ENCODE measurements around the gene CASKIN2. TPM values are rescaled to one million over a fixed set of nuclear protein-coding genes. Genes with fewer than 3 reads are reported as not detected.

The CASKIN2 gene
- total and polyA plus RNA-seq, 3 donors from 2014 or later, result 15.6 to 22.6 (median 16.9) TPM

- peak overlapping the region; percentile 59 to 63 for H3K27ac ChIP-seq
- intact Hi-C loops (cut with DNase I; ENCODE audit: low total_unique reads), result no loop called here
- WGBS, 2 donors, result 78 to 80% methylated on average over 1 to 38 of the region's 40 CpGs
- no peaks in the 10 kb centered on the region for H3K36me3 ChIP-seq (ENCODE audit: low read depth, missing control alignments)
- DNase-seq, result no peak
- no peaks in the 10 kb centered on the region for H3K27me3 ChIP-seq
- TF ChIP-seq CTCF (IDR thresholded peaks at IDR 0.05) (no peak), POLR2A (IDR thresholded peaks at IDR 0.05) (no peak)
- H3K4me3 ChIP-seq, result no peak overlapping the region
- peaks cover 36% of the 10 kb centered on the region for H3K4me1 ChIP-seq
- H3K9me3 ChIP-seq, result no peaks in the 10 kb centered on the region
Observed at GRCh38 chr17:75502072-75502720, 13.1 kb downstream of the CASKIN2 start.

- Histone ChIP-seq H3K27me3 (no peaks in the 10 kb centered on the region), H3K4me1 (peaks cover 36% of the 10 kb centered on the region), H3K36me3 (ENCODE audit: low read depth, missing control alignments) (no peaks in the 10 kb centered on the region), H3K4me3 (no peak overlapping the region), H3K9me3 (no peaks in the 10 kb centered on the region), H3K27ac (peak overlapping the region; percentile 59 to 72)
- DNase-seq, result peak; percentile 81
- no peak for TF ChIP-seq POLR2A (IDR thresholded peaks at IDR 0.05)
- no peak for TF ChIP-seq CTCF (IDR thresholded peaks at IDR 0.05)
- 49 to 55% methylated on average over 16 to 17 of the region's 21 CpGs for WGBS, 2 donors
- intact Hi-C loops (cut with DNase I; ENCODE audit: low total_unique reads), result no loop called here
Observed at GRCh38 chr17:75501378-75502071, 13.8 kb downstream of the CASKIN2 start.

DNA sequence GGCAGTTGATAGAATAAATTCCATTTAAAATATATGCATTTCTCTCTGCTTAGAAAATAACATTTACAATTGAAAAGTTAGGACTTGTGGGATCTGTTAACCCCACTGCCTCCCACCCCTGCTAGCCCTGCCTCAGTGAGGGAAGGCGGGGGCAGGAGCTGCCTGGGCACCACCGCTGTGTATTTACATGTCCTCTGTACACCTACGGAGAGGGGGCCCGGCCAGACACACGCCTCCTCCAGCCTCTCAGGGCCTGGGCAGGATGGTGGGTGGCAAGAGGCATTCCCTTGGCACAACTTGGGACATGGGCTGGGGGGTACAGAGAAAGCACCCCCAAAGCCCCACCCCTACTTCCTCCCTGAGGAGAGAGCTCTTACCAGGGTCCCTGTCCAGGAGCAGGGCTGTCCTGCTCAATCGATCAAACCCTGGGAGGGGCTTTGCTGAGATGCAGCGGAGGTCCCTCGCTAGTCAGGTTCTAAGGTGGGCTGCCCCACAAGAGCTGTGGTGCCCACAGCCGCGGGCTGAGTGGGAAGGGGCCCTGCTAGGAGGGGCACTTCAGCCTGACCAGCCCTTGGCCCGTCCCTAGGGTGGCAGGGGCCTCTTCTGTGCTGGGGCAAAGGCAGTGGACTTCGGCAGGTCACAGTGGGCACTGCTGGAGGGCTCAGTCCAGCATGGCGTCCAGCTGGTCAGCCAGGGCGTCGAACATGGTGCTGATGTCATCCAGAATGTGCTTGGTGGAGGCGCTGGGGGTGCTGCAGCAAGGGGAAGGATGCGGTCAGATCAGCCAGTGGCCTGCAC, 14.7 kb downstream of the CASKIN2 start:
- Histone ChIP-seq H3K4me1 (peaks cover 36% of the 10 kb centered on the region), H3K4me3 (no peak overlapping the region), H3K27ac (peak overlapping the region; percentile 67 to 72), H3K9me3 (no peaks in the 10 kb centered on the region), H3K27me3 (no peaks in the 10 kb centered on the region), H3K36me3 (ENCODE audit: low read depth, missing control alignments) (no peaks in the 10 kb centered on the region)
- TF ChIP-seq CTCF (IDR thresholded peaks at IDR 0.05) (no peak), POLR2A (IDR thresholded peaks at IDR 0.05) (no peak)
- intact Hi-C loops (cut with DNase I; ENCODE audit: low total_unique reads), result no loop called here
- WGBS, 2 donors, result 82 to 89% methylated on average over 9 to 17 of the region's 17 CpGs
- DNase-seq, result no peak

- Histone ChIP-seq H3K27me3 (no peaks in the 10 kb centered on the region), H3K27ac (peak overlapping the region; percentile 45 to 67), H3K36me3 (ENCODE audit: low read depth, missing control alignments) (no peaks in the 10 kb centered on the region), H3K9me3 (no peaks in the 10 kb centered on the region), H3K4me3 (no peak overlapping the region), H3K4me1 (peaks cover 36% of the 10 kb centered on the region)
- intact Hi-C loops (cut with DNase I; ENCODE audit: low total_unique reads), result no loop called here
- WGBS, 2 donors, result 42 to 52% methylated on average over 14 to 16 of the region's 16 CpGs
- no peak for TF ChIP-seq POLR2A (IDR thresholded peaks at IDR 0.05)
- TF ChIP-seq CTCF (IDR thresholded peaks at IDR 0.05), result no peak
- DNase-seq, result peak; percentile 83
Observed at GRCh38 chr17:75499313-75500022, 15.9 kb downstream of the CASKIN2 start.
